Colonic mucosa (tissue), 4 donors: Measurements from ENCODE around the gene MAP3K21. TPM values are rescaled to one million over a fixed set of nuclear protein-coding genes. Genes with fewer than 3 reads are reported as not detected.

ENCODE experiments used
- DNase-seq: peaks from one replicate; pipeline ENCODE4 v3.0.0-alpha.2; 2020
- H3K27ac ChIP-seq: fragments of 200-600 bp; one replicate; pipeline ENCODE4 v1.8.0; 2021
- H3K27me3 ChIP-seq: fragments of 200-600 bp; one replicate; pipeline ENCODE4 v1.8.0; 2021
- H3K36me3 ChIP-seq: fragments of 200-600 bp; one replicate; pipeline ENCODE4 v1.8.0; 2021
- H3K4me1 ChIP-seq: fragments of 200-600 bp; one replicate; pipeline ENCODE4 v1.8.0; 2021; ENCODE audit warnings: mild to moderate bottlenecking
- H3K4me3 ChIP-seq: fragments of 200-600 bp; one replicate; pipeline ENCODE4 v1.8.0; 2021
- H3K9ac ChIP-seq, 2 donors: one replicate each; pipeline ENCODE4 v1.7.0; 2013; ENCODE audit warnings: control low read depth in 2 of 2, low read depth in 2 of 2, low read length in 2 of 2
- H3K9me3 ChIP-seq: fragments of 200-600 bp; one replicate; pipeline ENCODE4 v1.8.0; 2021
- intact Hi-C: fragments of 100-400 bp; cut with DNase I; formaldehyde crosslinking; loops from one replicate; pipeline ENCODE4 v1.14.1; 2022
- total RNA-seq, 2 donors: library from RNA; stranded (reverse); fragmentation: NEBNext Ultra II Directional in 1 of 2; extraction: Animal tissue kit (Norgen Biotek cat#: 25700) in 1 of 2; gene quantifications; one replicate each; pipeline ENCODE4 v1.2.1, GENCODE V29; 2021
- TF ChIP-seq, protein P1 (sequence below): fragments of 200-600 bp; IDR thresholded peaks from one replicate; pipeline ENCODE4 v1.8.0; 2022; ENCODE audit warnings: antibody characterized with exemption, mild to moderate bottlenecking
- donor health status: healthy.
- donor health status: DM: no; HTN: no; CAD: no.
- donor health status: DM: no; HTN: no; CAD: no.

The MAP3K21 gene
- total RNA-seq, 2 donors from 2014 or later, result 16.4 to 20.5 TPM

GRCh38 chr1:233289676-233290075 lies 37.8 kb upstream of the MAP3K21 start:
- H3K4me1 ChIP-seq, result no peaks in the 10 kb centered on the region
- intact Hi-C loops, result no loop called here
- no peak overlapping the region for H3K27ac ChIP-seq
- no peaks in the 10 kb centered on the region for H3K36me3 ChIP-seq
- no peak overlapping the region for H3K9ac ChIP-seq
- TF ChIP-seq, protein P1, sequence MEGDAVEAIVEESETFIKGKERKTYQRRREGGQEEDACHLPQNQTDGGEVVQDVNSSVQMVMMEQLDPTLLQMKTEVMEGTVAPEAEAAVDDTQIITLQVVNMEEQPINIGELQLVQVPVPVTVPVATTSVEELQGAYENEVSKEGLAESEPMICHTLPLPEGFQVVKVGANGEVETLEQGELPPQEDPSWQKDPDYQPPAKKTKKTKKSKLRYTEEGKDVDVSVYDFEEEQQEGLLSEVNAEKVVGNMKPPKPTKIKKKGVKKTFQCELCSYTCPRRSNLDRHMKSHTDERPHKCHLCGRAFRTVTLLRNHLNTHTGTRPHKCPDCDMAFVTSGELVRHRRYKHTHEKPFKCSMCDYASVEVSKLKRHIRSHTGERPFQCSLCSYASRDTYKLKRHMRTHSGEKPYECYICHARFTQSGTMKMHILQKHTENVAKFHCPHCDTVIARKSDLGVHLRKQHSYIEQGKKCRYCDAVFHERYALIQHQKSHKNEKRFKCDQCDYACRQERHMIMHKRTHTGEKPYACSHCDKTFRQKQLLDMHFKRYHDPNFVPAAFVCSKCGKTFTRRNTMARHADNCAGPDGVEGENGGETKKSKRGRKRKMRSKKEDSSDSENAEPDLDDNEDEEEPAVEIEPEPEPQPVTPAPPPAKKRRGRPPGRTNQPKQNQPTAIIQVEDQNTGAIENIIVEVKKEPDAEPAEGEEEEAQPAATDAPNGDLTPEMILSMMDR, result no peak
- H3K27me3 ChIP-seq, result no peaks in the 10 kb centered on the region
- DNase-seq, result no peak
- H3K9me3 ChIP-seq, result no peaks in the 10 kb centered on the region
- H3K4me3 ChIP-seq, result no peak overlapping the region

GRCh38 chr1:233290396-233291034 lies 37.0 kb upstream of the MAP3K21 start:
- Histone ChIP-seq H3K36me3 (no peaks in the 10 kb centered on the region), H3K9ac (no peak overlapping the region), H3K4me3 (no peak overlapping the region), H3K4me1 (no peaks in the 10 kb centered on the region), H3K9me3 (no peaks in the 10 kb centered on the region), H3K27ac (peak overlapping the region; percentile 15), H3K27me3 (no peaks in the 10 kb centered on the region)
- TF ChIP-seq, protein P1, result no peak
- intact Hi-C loops, result no loop called here
- DNase-seq, result no peak

DNA sequence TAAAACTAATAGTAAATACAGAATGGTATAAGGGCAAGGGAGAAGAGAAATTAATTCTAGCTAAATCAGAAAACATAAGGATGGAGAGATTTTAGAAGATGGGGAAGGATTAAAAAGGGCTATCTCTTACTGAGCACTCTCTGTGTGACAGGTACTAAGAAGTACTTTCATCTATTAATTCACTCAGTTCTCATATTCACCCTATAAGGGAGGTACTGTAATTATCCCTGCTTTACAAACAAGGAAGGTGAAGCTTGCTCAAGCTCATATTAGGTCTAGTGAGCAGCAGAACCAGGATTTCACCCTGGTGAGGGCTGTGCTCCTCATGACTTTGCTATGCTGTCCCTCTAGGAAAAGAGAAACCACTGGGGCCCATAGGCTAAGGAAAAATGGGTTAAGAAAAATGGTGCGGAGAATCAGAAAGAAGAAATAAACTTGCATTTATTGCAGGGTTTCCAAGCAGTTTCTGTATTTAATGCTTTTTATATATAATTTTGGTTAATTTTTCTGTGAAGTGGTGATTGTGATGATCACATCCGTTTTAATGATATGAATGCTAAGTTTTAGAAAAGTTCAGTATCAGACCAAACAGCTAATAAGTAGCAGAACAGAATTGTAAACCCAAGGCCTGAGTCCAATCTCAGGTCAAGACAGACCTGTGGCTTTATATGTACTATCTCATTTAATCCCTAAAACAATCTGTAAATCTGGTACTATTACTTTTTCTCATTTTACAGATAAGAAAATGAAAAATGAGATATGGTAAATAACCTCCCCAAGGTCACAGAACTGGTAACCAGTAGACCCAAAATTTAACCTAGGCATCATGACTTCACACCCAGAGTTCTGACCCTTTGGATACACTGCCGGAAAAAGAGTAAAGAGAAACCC lies 33.7 kb upstream of the MAP3K21 start:
- no peak overlapping the region for H3K27ac ChIP-seq
- H3K27me3 ChIP-seq, result no peaks in the 10 kb centered on the region
- intact Hi-C loops, result no loop called here

GRCh38 chr1:233294913-233295236 lies 32.6 kb upstream of the MAP3K21 start:
- H3K4me3 ChIP-seq, result peak overlapping the region; percentile 81
- TF ChIP-seq, protein P1, result no peak

More for the DNA sequence above, 33.7 kb upstream of the MAP3K21 start:
- Histone ChIP-seq H3K9me3 (no peaks in the 10 kb centered on the region), H3K9ac (no peak overlapping the region), H3K4me3 (no peak overlapping the region), H3K36me3 (no peaks in the 10 kb centered on the region), H3K4me1 (no peaks in the 10 kb centered on the region)
- TF ChIP-seq, protein P1, result no peak
- no peak for DNase-seq

GRCh38 chr1:233295237-233295974 lies 32.1 kb upstream of the MAP3K21 start, which contains the start of gene PCNX2:
Gene PCNX2, minus strand, starts transcription at chr1:233295725. Its CDS starts 247 bp downstream, at chr1:233295478.
- intact Hi-C loops, result no loop called here
- Histone ChIP-seq H3K27me3 (no peaks in the 10 kb centered on the region), H3K27ac (peak within 1 kb of the TSS; percentile 38), H3K4me3 (peak within 1 kb of the TSS; percentile 81), H3K36me3 (no peaks in the 10 kb centered on the region), H3K4me1 (no peaks in the 10 kb centered on the region), H3K9ac (peak within 1 kb of the TSS; percentile 43 to 62), H3K9me3 (no peaks in the 10 kb centered on the region)
- TF ChIP-seq, protein P1, result no peak
- DNase-seq, result peak; percentile 79

More at GRCh38 chr1:233294913-233295236, 32.6 kb upstream of the MAP3K21 start:
- no peak for DNase-seq
- intact Hi-C loops, result no loop called here
- no peaks in the 10 kb centered on the region for H3K9me3 ChIP-seq
- H3K9ac ChIP-seq, result peak overlapping the region; percentile 43 to 62
- H3K27ac ChIP-seq, result peak overlapping the region; percentile 38
- no peaks in the 10 kb centered on the region for H3K36me3 ChIP-seq
- no peaks in the 10 kb centered on the region for H3K4me1 ChIP-seq
- no peaks in the 10 kb centered on the region for H3K27me3 ChIP-seq
